Epithelial cell of esophagus (primary cell): ENCODE results near the gene IL4R.

Source experiments
- DNase-seq: peaks from one replicate; pipeline ENCODE4 v3.0.0; 2010; ENCODE audit warnings: low read depth
- H3K4me3 ChIP-seq: 2 replicates; pipeline ENCODE4 v1.5.1; 2011; ENCODE audit warnings: mild to moderate bottlenecking, low read length, control low read depth
- TF ChIP-seq, protein P1 (sequence below): IDR thresholded peaks from 2 replicates; pipeline ENCODE4 v1.5.1; 2011; ENCODE audit warnings: low read depth, mild to moderate bottlenecking, low read length, control low read depth, inconsistent platforms; ENCODE audit not compliant: insufficient read depth; ENCODE audit errors: missing control alignments

The IL4R gene

DNA sequence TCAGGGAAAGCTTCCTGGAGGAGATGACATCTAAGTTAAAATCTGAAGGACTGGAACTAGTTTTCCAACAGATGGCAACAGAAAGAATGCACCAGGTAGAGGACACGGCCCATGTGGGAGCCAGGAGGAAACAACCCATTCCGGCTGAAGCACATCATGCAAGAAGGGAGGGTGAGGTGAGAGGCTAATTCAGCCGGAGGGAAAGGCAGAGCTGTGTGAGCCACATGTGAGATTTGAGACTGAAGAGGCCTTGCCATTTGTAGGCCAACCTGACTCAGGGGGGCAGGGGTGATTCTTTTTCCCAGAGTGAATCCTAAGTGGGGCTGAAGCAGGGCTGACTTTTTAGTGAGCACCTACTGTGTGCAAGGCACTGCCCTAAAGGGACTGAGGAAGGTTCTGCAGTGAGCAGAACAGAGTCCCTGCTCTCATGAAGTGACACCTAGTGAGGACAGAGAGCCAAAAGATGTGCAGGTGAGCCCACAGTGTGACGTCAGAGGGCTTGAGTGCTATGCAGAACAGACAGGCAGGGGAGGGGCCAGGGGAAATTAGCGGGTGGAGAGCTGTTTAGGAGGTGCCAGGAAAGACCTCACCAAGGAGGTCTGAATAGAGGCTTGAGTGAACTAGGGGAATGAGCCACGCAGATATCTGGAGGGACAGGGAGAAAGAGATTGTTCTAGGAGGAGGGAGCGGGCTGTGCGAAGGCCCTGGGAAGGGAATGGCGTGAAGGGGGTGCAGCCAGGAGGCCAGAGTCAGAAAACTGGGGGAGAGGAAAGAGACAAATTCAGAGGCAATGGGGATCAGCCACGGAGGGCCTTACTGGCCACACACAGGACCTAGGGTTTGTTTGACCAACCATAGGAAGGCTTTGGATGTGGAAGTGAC is 68.4 kb downstream of the IL4R start:
- TF ChIP-seq, protein P1, sequence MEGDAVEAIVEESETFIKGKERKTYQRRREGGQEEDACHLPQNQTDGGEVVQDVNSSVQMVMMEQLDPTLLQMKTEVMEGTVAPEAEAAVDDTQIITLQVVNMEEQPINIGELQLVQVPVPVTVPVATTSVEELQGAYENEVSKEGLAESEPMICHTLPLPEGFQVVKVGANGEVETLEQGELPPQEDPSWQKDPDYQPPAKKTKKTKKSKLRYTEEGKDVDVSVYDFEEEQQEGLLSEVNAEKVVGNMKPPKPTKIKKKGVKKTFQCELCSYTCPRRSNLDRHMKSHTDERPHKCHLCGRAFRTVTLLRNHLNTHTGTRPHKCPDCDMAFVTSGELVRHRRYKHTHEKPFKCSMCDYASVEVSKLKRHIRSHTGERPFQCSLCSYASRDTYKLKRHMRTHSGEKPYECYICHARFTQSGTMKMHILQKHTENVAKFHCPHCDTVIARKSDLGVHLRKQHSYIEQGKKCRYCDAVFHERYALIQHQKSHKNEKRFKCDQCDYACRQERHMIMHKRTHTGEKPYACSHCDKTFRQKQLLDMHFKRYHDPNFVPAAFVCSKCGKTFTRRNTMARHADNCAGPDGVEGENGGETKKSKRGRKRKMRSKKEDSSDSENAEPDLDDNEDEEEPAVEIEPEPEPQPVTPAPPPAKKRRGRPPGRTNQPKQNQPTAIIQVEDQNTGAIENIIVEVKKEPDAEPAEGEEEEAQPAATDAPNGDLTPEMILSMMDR, result no peak
- no peak for DNase-seq
- no peak overlapping the region for H3K4me3 ChIP-seq

- H3K4me3 ChIP-seq, result no peak overlapping the region
- TF ChIP-seq, protein P1, result no peak
- no peak for DNase-seq
Measured at GRCh38 chr16:27383556-27384243, 69.9 kb downstream of the IL4R start.

- no peak overlapping the region for H3K4me3 ChIP-seq
- DNase-seq, result no peak
- TF ChIP-seq, protein P1, result no peak
Measured at GRCh38 chr16:27384425-27384824, 70.7 kb downstream of the IL4R start.

DNA sequence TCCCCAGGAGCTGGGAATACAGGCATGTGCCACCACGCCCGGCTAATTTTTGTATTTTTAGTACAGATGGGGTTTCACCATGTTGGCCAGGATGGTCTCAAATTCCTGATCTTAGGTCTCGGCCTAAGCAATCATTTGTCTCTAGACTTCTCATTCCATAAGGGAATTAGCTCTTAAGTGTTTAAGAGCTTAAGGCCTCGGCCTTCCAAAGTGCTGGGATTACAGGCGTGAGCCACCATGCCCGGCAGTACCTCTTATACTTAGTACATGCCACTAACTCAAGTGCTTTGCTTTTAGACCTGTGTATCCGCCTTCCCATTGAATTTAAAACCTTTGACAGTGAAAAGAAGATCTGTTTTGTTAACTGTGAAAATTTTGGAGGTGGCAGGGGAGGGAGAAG is 71.6 kb downstream of the IL4R start:
- no peak for DNase-seq
- H3K4me3 ChIP-seq, result no peak overlapping the region
- TF ChIP-seq, protein P1, result no peak

DNA sequence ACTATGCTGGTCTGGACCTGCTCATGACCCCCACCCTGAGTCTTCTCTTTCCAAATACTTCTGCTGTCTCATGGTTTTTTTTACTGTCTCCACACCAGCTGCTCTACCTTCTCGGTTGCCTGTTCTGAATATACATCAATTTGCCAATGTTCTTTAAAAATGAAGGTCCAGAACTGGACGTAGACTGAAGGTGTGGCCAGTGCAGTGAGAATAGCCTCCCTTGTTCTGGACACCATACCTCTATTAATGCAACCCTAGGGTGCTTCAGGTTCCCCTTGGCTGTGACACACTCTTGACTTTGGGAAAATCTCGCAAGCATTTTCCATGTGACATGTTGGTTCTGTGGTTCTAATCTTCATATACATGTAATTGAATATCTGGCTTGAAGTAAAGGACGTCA is 72.9 kb downstream of the IL4R start:
- TF ChIP-seq, protein P1, result no peak
- no peak overlapping the region for H3K4me3 ChIP-seq
- no peak for DNase-seq

- H3K4me3 ChIP-seq, result no peak overlapping the region
- TF ChIP-seq, protein P1, result no peak
- no peak for DNase-seq
Measured at GRCh38 chr16:27387724-27388123, 74.0 kb downstream of the IL4R start.
